ENCODE data around the gene TEX35. TPM values are rescaled to one million over a fixed set of nuclear protein-coding genes. Genes with fewer than 3 reads are reported as not detected.

The TEX35 gene
- total and polyA plus RNA-seq, 3 donors from 2014 or later = 32.1 to 131 (median 69.9) TPM

Small RNA genes within 50 kb of the gene (small RNA-seq; reads per million reads assigned to genes)
- gene RF00017 (0 reads per million in 2 donors), gene RNA5SP69 (0 reads per million in 2 donors)

Other genes with a start within 250 kb of the TEX35 start
- 1 to 10 TPM; 1.1 to 6.1 TPM for gene CLEC20A, start 16.1 kb upstream of the TEX35 start, total RNA-seq
- gene CLEC20A, start 16.1 kb upstream of the TEX35 start, polyA plus RNA-seq (ENCODE audit: insufficient read depth, low read depth, low replicate concordance) = 7.5 TPM
- 10 to 100 TPM; 56.3 to 78.6 TPM for gene RALGPS2, start 212.1 kb downstream of the TEX35 start, total RNA-seq
- 224 TPM for gene RALGPS2, start 212.1 kb downstream of the TEX35 start, polyA plus RNA-seq (ENCODE audit: insufficient read depth, low read depth, low replicate concordance)

Data from testis (tissue), 3 donors.